Spleen (tissue), 11 donors: ENCODE data around the gene CACNG5. TPM values are rescaled to one million over a fixed set of nuclear protein-coding genes. Genes with fewer than 3 reads are reported as not detected.

Source experiments
- DNase-seq: peaks from one replicate; pipeline ENCODE4 v3.0.0-alpha.2; 2020
- H3K27ac ChIP-seq, 8 donors: fragments of 200-600 bp; sonication (generic) in 7 of 8; 1 replicate in 4 of 8; 2 replicates in 4 of 8; pipeline versions ENCODE4 v1.5.0 to v1.8.0; 2016 to 2021; ENCODE audit warnings: inconsistent platforms in 4 of 8, mild to moderate bottlenecking in 4 of 8, moderate library complexity in 1 of 8
- H3K27me3 ChIP-seq, 7 donors: fragments of 200-600 bp; sonication (generic) in 6 of 7; replicated peaks in 1 of 7; 1 replicate in 4 of 7; 2 replicates in 3 of 7; pipeline versions ENCODE4 v1.5.0 to v1.8.0; 2016 to 2021; ENCODE audit warnings: inconsistent platforms in 3 of 7, mild to moderate bottlenecking in 1 of 7
- H3K36me3 ChIP-seq, 6 donors: fragments of 200-600 bp; sonication (generic) in 5 of 6; 1 replicate in 4 of 6; 2 replicates in 2 of 6; pipeline versions ENCODE4 v1.5.0 to v1.8.0; 2016 to 2021; ENCODE audit warnings: inconsistent platforms in 2 of 6
- H3K4me1 ChIP-seq, 6 donors: fragments of 200-600 bp; sonication (generic) in 5 of 6; 1 replicate in 3 of 6; 2 replicates in 3 of 6; pipeline versions ENCODE4 v1.5.0 to v1.8.0; 2016 to 2021; ENCODE audit warnings: inconsistent platforms in 3 of 6
- H3K4me3 ChIP-seq, 8 donors: fragments of 200-600 bp; sonication (generic) in 7 of 8; 1 replicate in 4 of 8; 2 replicates in 4 of 8; pipeline versions ENCODE4 v1.5.0 to v1.8.0; 2016 to 2021; ENCODE audit warnings: inconsistent platforms in 4 of 8, mild to moderate bottlenecking in 4 of 8, moderate library complexity in 2 of 8
- H3K9me3 ChIP-seq, 8 donors: fragments of 200-600 bp; sonication (generic) in 7 of 8; 1 replicate in 4 of 8; 2 replicates in 4 of 8; pipeline versions ENCODE4 v1.5.0 to v1.8.0; 2016 to 2021; ENCODE audit warnings: inconsistent platforms in 4 of 8
- CTCF ChIP-seq, 11 experiments: fragments of 200-600 bp in 7 of 11; fragments of 450-650 bp in 4 of 11; sonication (generic) in 4 of 11; IDR thresholded peaks in 8 of 11; conservative IDR thresholded peaks in 3 of 11; 1 replicate in 7 of 11; 2 replicates in 4 of 11; pipeline versions ENCODE4 v1.4.0 to v1.8.0; 2016 to 2021; ENCODE audit warnings: antibody characterized with exemption in 11 of 11, inconsistent platforms in 4 of 11, mild to moderate bottlenecking in 1 of 11
- POLR2A ChIP-seq, 3 donors: fragments of 450-650 bp; IDR thresholded peaks; one replicate each; pipeline ENCODE4 v1.5.1; 2017; ENCODE audit warnings: antibody characterized with exemption in 3 of 3, mild to moderate bottlenecking in 1 of 3
- POLR2AphosphoS5 ChIP-seq, 3 donors: sonication (generic); formaldehyde crosslinking; IDR thresholded peaks; one replicate each; pipeline ENCODE4 v1.5.1; 2017; ENCODE audit warnings: antibody characterized with exemption in 3 of 3
- WGBS, 5 donors: extraction: QIAGEN DNeasy Blood & Tissue Kit in 3 of 5; methylation state at CpG; one replicate each; pipeline versions ENCODE4 v1.1.5 to v1.1.7; 2013 to 2018; 5-methylcytosine and 5-hydroxymethylcytosine counted together
- intact Hi-C: fragments of 100-400 bp; cut with DNase I; formaldehyde crosslinking; loops from one replicate; pipeline ENCODE4 v1.15.0; 2023; ENCODE audit warnings: low total_unique reads
- polyA plus RNA-seq, 3 donors: library from polyadenylated mRNA; stranded (reverse); fragments of 200-250 nt; gene quantifications; one replicate each; pipeline ENCODE4 v1.2.1, GENCODE V29; 2013
- total RNA-seq, 7 donors: library from RNA; depleted of rRNA in 3 of 7; stranded (reverse); fragments of >200 nt in 3 of 7; fragmentation: NEBNext Ultra II Directional in 4 of 7; extraction: Animal tissue kit (Norgen Biotek cat#: 25700) in 4 of 7; gene quantifications; one replicate each; pipeline versions ENCODE4 v1.1.0 to v1.2.1, GENCODE V29; 2016 to 2021
- donor health status: healthy with polysubstance abuse.
- donor health status: DM: no; HTN: no; CAD: no; lungs with moderate emphysema.
- donor health status: DM: no; HTN: no; CAD: no.
- donor health status: Bipolar disorder and iron deficiency.
- donor health status: healthy.
- donor health status: DM: no; HTN: no; CAD: no.
- donor health status: DM: yes; HTN: yes; CAD: no.

CACNG5 gene
- total and polyA plus RNA-seq, 10 donors = 0.13 to 0.79 (median 0.54) TPM; not detected in 5

- Histone ChIP-seq H3K27ac (no peak overlapping the region), H3K27me3 (peaks cover 0 to 5% (median 0%) of the 10 kb centered on the region in 7 donors), H3K9me3 (no peaks in the 10 kb centered on the region), H3K4me1 (peaks cover 3 to 17% (median 15%) of the 10 kb centered on the region in 6 donors), H3K36me3 (peaks cover 0 to 47% (median 3%) of the 10 kb centered on the region in 6 donors), H3K4me3 (no peak overlapping the region)
- 86 to 96% (median 87%) methylated on average over 3 of the region's 3 CpGs for WGBS, 5 donors
- intact Hi-C loops = no loop called here
- DNase-seq = no peak
- no peak for TF ChIP-seq POLR2A (IDR thresholded peaks at IDR 0.05)
Observed at GRCh38 chr17:66795486-66795885, 39.4 kb upstream of the CACNG5 start.

- H3K36me3 ChIP-seq = peaks cover 0 to 45% (median 0%) of the 10 kb centered on the region in 6 donors
- intact Hi-C loops = no loop called here
- no peaks in the 10 kb centered on the region for H3K4me1 ChIP-seq
- H3K4me3 ChIP-seq = no peak overlapping the region
- H3K9me3 ChIP-seq = no peaks in the 10 kb centered on the region
- no peak for DNase-seq
- TF ChIP-seq CTCF (IDR thresholded peaks at IDR 0.05 in 8 of 11, conservative IDR thresholded peaks at IDR 0.05 in 3 of 11) (no peak), POLR2A (IDR thresholded peaks at IDR 0.05) (no peak), POLR2AphosphoS5 (IDR thresholded peaks at IDR 0.05) (no peak)
- 68 to 70% (median 69%) methylated on average over 9 to 10 of the region's 10 CpGs for WGBS, 5 donors
- H3K27me3 ChIP-seq = no peaks in the 10 kb centered on the region
- peak overlapping the region in 4 of 8 donors; percentile 25 to 51 (median 33) for H3K27ac ChIP-seq
Observed at GRCh38 chr17:66799849-66800537, 34.9 kb upstream of the CACNG5 start.

GRCh38 chr17:66803474-66803951 is 31.4 kb upstream of the CACNG5 start:
- H3K36me3 ChIP-seq = peaks cover 0 to 32% (median 0%) of the 10 kb centered on the region in 6 donors
- peaks cover 0 to 13% (median 2%) of the 10 kb centered on the region in 6 donors for H3K4me1 ChIP-seq
- no peak for TF ChIP-seq POLR2A (IDR thresholded peaks at IDR 0.05)
- TF ChIP-seq CTCF (IDR thresholded peaks at IDR 0.05 in 8 of 11, conservative IDR thresholded peaks at IDR 0.05 in 3 of 11) = no peak
- TF ChIP-seq POLR2AphosphoS5 (IDR thresholded peaks at IDR 0.05) = peak in 1 of 3 donors; percentile 21
- no peak overlapping the region for H3K4me3 ChIP-seq
- H3K27me3 ChIP-seq = peaks cover 0 to 9% (median 0%) of the 10 kb centered on the region in 7 donors
- H3K9me3 ChIP-seq = no peaks in the 10 kb centered on the region
- 87 to 93% (median 92%) methylated on average over 19 of the region's 19 CpGs for WGBS, 5 donors
- DNase-seq = no peak
- H3K27ac ChIP-seq = no peak overlapping the region
- intact Hi-C loops = no loop called here

- H3K4me1 ChIP-seq = peaks cover 0 to 13% (median 2%) of the 10 kb centered on the region in 6 donors
- no peak overlapping the region for H3K27ac ChIP-seq
- no peaks in the 10 kb centered on the region for H3K9me3 ChIP-seq
- intact Hi-C loops = no loop called here
- no peak for TF ChIP-seq CTCF (IDR thresholded peaks at IDR 0.05 in 8 of 11, conservative IDR thresholded peaks at IDR 0.05 in 3 of 11)
- no peak for TF ChIP-seq POLR2A (IDR thresholded peaks at IDR 0.05)
- TF ChIP-seq POLR2AphosphoS5 (IDR thresholded peaks at IDR 0.05) = no peak
- no peak overlapping the region for H3K4me3 ChIP-seq
- peaks cover 0 to 24% (median 0%) of the 10 kb centered on the region in 7 donors for H3K27me3 ChIP-seq
- WGBS, 5 donors = 24 to 49% (median 31%) methylated on average over 9 to 10 of the region's 10 CpGs
- DNase-seq = peak; percentile 46
- H3K36me3 ChIP-seq = peaks cover 0 to 32% (median 0%) of the 10 kb centered on the region in 6 donors
Observed at GRCh38 chr17:66805567-66805966, 29.4 kb upstream of the CACNG5 start.
